Endothelial cell of umbilical vein (primary cell): ENCODE results near the gene CTR9.

Experiments
- TF ChIP-seq, protein P1 (sequence below), 2 donors: IDR thresholded peaks; 1 replicate in 1 of 2; 2 replicates in 1 of 2; pipeline ENCODE4 v1.5.1; 2011; ENCODE audit warnings: low read length in 2 of 2, mild to moderate bottlenecking in 2 of 2, moderate library complexity in 2 of 2, control low read depth in 1 of 2, inconsistent platforms in 1 of 2, low read depth in 1 of 2; ENCODE audit not compliant: insufficient read depth in 1 of 2; ENCODE audit errors: extremely low read depth in 1 of 2
- TF ChIP-seq, protein P2 (sequence below): IDR thresholded peaks from 2 replicates; pipeline ENCODE4 v1.6.1; 2011; ENCODE audit not compliant: insufficient read depth, insufficient read length

DNA sequence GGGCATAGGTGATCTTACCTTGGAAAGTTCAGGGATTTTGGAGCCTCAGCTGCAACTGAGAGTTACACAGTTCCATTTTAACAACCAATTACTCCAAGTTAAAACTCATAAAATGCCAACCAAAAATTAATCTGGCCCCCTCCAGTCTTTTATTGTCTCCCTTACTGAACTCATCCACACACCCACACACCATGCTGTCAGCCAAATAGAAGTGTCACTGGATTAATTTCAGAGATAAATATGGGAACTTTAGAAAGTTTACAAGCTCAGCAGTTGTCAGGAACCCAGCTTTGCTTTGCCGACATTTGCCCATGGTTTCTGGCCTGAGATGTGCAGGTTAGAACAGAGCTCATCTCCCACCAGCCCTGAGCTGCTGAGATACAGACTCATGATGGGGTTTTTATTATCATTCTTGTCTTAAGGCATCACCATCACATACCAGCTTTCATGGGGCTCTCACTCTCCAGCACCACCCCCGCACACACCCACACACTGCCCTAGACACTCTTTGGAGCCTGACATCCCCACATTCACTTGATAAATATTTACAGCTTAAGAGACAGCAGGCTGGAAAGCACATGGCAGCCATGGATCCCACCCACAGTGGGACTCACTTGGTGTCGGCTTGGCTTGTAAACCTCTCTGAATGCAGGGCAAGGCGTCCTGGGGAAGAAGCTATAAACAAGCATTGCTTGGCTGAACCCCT is 23.7 kb upstream of the CTR9 start:
- TF ChIP-seq, protein P1, sequence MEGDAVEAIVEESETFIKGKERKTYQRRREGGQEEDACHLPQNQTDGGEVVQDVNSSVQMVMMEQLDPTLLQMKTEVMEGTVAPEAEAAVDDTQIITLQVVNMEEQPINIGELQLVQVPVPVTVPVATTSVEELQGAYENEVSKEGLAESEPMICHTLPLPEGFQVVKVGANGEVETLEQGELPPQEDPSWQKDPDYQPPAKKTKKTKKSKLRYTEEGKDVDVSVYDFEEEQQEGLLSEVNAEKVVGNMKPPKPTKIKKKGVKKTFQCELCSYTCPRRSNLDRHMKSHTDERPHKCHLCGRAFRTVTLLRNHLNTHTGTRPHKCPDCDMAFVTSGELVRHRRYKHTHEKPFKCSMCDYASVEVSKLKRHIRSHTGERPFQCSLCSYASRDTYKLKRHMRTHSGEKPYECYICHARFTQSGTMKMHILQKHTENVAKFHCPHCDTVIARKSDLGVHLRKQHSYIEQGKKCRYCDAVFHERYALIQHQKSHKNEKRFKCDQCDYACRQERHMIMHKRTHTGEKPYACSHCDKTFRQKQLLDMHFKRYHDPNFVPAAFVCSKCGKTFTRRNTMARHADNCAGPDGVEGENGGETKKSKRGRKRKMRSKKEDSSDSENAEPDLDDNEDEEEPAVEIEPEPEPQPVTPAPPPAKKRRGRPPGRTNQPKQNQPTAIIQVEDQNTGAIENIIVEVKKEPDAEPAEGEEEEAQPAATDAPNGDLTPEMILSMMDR (IDR thresholded peaks at IDR 0.05; ENCODE audit: extremely low read depth in 1 of 2, insufficient read depth in 1 of 2, low read depth in 1 of 2, low read length in 2 of 2) = no peak
- TF ChIP-seq, protein P2, sequence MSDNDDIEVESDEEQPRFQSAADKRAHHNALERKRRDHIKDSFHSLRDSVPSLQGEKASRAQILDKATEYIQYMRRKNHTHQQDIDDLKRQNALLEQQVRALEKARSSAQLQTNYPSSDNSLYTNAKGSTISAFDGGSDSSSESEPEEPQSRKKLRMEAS = no peak
